MM.1S (cell line): ENCODE measurements around the gene DNPH1.

Source experiments
- DNase-seq: peaks from one replicate; pipeline ENCODE4 v3.0.0-alpha.2; 2015
- H2AFZ ChIP-seq: fragments of 300-600 bp; sonication (generic); 2 replicates; pipeline ENCODE4 v1.6.0; 2016; ENCODE audit warnings: antibody characterized with exemption, low read length
- H3F3A ChIP-seq: fragments of 300-600 bp; sonication (generic); 2 replicates; pipeline ENCODE4 v1.6.1; 2016; ENCODE audit warnings: mild to moderate bottlenecking, antibody characterized with exemption, low read length, moderate library complexity, mixed read lengths; ENCODE audit not compliant: insufficient read depth
- H3K27ac ChIP-seq: fragments of 300-600 bp; sonication (generic); 2 replicates; pipeline ENCODE4 v1.5.1; 2016; ENCODE audit warnings: mild to moderate bottlenecking, low read length
- H3K27me3 ChIP-seq: fragments of 300-600 bp; sonication (generic); replicated peaks from 2 replicates; pipeline ENCODE4 v1.6.0; 2016; ENCODE audit warnings: low read length; ENCODE audit not compliant: insufficient read depth
- H3K36me3 ChIP-seq: fragments of 300-600 bp; sonication (generic); replicated peaks from 2 replicates; pipeline ENCODE4 v1.6.1; 2016; ENCODE audit warnings: mild to moderate bottlenecking, low read length, mixed read lengths; ENCODE audit not compliant: insufficient read depth
- H3K4me1 ChIP-seq: fragments of 300-600 bp; sonication (generic); 2 replicates; pipeline ENCODE4 v1.6.1; 2016; ENCODE audit warnings: low read length, mixed read lengths
- H3K4me2 ChIP-seq: fragments of 300-600 bp; sonication (generic); 2 replicates; pipeline ENCODE4 v1.6.0; 2016; ENCODE audit warnings: low read depth, low read length
- H3K4me3 ChIP-seq: fragments of 300-600 bp; sonication (generic); 2 replicates; pipeline ENCODE4 v1.5.1; 2016; ENCODE audit warnings: low read length, mixed read lengths
- H3K79me2 ChIP-seq: fragments of 300-600 bp; sonication (generic); 2 replicates; pipeline ENCODE4 v1.6.1; 2016; ENCODE audit warnings: mixed run types, low read length, mixed read lengths
- H3K9ac ChIP-seq: fragments of 300-600 bp; sonication (generic); 2 replicates; pipeline ENCODE4 v1.6.1; 2016; ENCODE audit warnings: low read length, mixed read lengths
- H3K9me2 ChIP-seq: fragments of 300-600 bp; sonication (generic); replicated peaks from 2 replicates; pipeline ENCODE4 v1.6.1; 2016; ENCODE audit warnings: mild to moderate bottlenecking, low read length, mixed read lengths; ENCODE audit not compliant: insufficient read depth
- H3K9me3 ChIP-seq: fragments of 300-600 bp; sonication (generic); replicated peaks from 2 replicates; pipeline ENCODE4 v1.6.1; 2016; ENCODE audit warnings: mild to moderate bottlenecking, low read length, mixed read lengths; ENCODE audit not compliant: insufficient read depth
- H4K20me1 ChIP-seq: fragments of 300-600 bp; sonication (generic); 2 replicates; pipeline ENCODE4 v1.6.1; 2016; ENCODE audit warnings: mild to moderate bottlenecking, low read length, moderate library complexity, mixed read lengths; ENCODE audit not compliant: insufficient read depth
- EZH2 ChIP-seq: fragments of 300-600 bp; sonication (generic); optimal IDR thresholded peaks from 2 replicates; pipeline ENCODE3; 2017; ENCODE audit warnings: low read depth, mild to moderate bottlenecking, antibody characterized with exemption, low read length, mixed read lengths
- EZH2phosphoT487 ChIP-seq: fragments of 300-600 bp; sonication (generic); IDR thresholded peaks from 2 replicates; pipeline ENCODE4 v1.6.1; 2018; ENCODE audit warnings: antibody characterized with exemption, low read length
- TF ChIP-seq, protein P1 (sequence below): fragments of 300-600 bp; sonication (generic); IDR thresholded peaks from 2 replicates; pipeline ENCODE4 v1.5.1; 2016; ENCODE audit warnings: antibody characterized with exemption, low read length, mixed read lengths

The DNPH1 gene

DNA sequence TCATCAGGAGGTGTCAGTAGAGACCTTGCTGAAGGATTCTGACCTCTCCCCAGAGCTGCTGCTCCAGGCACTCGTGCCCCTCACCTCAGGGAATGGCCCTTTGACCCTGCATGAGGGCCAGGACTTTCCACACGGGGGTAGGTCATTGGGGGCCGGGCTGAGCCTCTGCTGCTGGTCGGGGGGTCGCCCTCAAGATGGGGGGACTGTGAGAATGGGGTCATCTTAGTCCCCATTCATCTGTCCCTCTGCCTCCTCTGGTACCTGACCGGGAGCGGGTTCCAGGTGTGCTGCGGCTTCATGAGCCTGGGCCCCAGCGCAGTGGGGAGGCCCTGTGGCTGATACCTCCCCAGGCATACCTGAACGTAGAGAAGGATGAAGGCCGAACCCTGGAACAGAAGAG is 15.8 kb downstream of the DNPH1 start:
- Histone ChIP-seq H3F3A (no peaks in the 10 kb centered on the region), H3K27me3 (no peaks in the 10 kb centered on the region), H3K4me1 (no peaks in the 10 kb centered on the region), H3K9me2 (no peaks in the 10 kb centered on the region), H3K79me2 (no peaks in the 10 kb centered on the region), H3K36me3 (no peaks in the 10 kb centered on the region), H4K20me1 (no peaks in the 10 kb centered on the region), H3K27ac (no peak overlapping the region), H3K4me2 (no peak overlapping the region), H3K9me3 (no peaks in the 10 kb centered on the region), H2AFZ (no peak overlapping the region), H3K9ac (no peak overlapping the region), H3K4me3 (no peak overlapping the region)
- TF ChIP-seq EZH2, result no peak
- TF ChIP-seq EZH2phosphoT487, result no peak
- TF ChIP-seq, protein P1, sequence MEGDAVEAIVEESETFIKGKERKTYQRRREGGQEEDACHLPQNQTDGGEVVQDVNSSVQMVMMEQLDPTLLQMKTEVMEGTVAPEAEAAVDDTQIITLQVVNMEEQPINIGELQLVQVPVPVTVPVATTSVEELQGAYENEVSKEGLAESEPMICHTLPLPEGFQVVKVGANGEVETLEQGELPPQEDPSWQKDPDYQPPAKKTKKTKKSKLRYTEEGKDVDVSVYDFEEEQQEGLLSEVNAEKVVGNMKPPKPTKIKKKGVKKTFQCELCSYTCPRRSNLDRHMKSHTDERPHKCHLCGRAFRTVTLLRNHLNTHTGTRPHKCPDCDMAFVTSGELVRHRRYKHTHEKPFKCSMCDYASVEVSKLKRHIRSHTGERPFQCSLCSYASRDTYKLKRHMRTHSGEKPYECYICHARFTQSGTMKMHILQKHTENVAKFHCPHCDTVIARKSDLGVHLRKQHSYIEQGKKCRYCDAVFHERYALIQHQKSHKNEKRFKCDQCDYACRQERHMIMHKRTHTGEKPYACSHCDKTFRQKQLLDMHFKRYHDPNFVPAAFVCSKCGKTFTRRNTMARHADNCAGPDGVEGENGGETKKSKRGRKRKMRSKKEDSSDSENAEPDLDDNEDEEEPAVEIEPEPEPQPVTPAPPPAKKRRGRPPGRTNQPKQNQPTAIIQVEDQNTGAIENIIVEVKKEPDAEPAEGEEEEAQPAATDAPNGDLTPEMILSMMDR, result no peak
- DNase-seq, result no peak

DNA sequence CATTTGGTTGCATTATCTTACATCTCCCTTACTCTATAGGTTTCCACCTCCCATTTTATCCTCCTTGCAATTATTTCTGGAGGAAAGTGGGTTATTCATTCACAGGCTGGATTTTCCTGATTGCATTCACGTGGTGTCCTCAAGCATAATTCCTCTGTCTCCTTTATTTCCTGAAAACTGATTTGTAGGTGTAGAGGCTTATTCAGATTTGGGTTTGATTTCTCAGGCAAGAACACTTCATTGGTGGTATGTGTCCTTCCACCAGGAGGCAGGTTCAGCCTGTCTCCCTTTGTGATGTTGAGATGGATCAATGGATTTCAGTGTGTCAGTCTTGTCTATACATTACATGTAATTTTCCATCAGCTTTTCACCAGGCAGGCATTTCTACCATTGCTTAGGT is 17.3 kb downstream of the DNPH1 start:
- no peak overlapping the region for H2AFZ ChIP-seq
- H3K36me3 ChIP-seq, result no peaks in the 10 kb centered on the region
- no peaks in the 10 kb centered on the region for H3K9me3 ChIP-seq
- no peaks in the 10 kb centered on the region for H3K4me1 ChIP-seq
- no peak overlapping the region for H3K9ac ChIP-seq
- no peak overlapping the region for H3K4me2 ChIP-seq
- no peaks in the 10 kb centered on the region for H3K9me2 ChIP-seq
- no peaks in the 10 kb centered on the region for H3F3A ChIP-seq
- no peak for TF ChIP-seq EZH2phosphoT487
- TF ChIP-seq, protein P1, result no peak
- TF ChIP-seq EZH2, result no peak
- no peak overlapping the region for H3K27ac ChIP-seq
- no peak overlapping the region for H3K4me3 ChIP-seq
- no peaks in the 10 kb centered on the region for H4K20me1 ChIP-seq
- H3K27me3 ChIP-seq, result no peaks in the 10 kb centered on the region
- no peak for DNase-seq
- H3K79me2 ChIP-seq, result no peaks in the 10 kb centered on the region

DNA sequence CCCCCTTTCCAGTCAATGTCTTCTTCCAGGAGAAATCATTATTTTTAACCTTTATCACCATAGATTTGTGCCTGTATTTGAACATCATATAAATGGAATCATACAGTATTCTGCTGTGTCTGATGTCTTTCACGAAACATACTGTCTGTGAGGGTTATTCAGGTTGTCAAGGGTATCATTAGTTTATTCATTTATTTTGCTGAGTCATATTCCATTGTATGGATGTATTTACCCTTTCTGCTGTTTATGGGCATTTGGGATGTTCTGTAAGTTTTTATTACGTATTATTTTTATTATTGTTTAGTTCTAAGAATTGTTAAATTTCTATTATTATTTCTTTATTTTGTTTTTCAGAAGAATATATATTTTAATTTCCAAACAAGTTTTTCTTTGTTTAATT is 22.0 kb downstream of the DNPH1 start:
- Histone ChIP-seq H3K4me2 (no peak overlapping the region), H3K36me3 (no peaks in the 10 kb centered on the region), H3K9me3 (no peaks in the 10 kb centered on the region), H2AFZ (no peak overlapping the region), H3K4me1 (no peaks in the 10 kb centered on the region), H4K20me1 (no peaks in the 10 kb centered on the region), H3K9ac (no peak overlapping the region), H3F3A (no peaks in the 10 kb centered on the region), H3K27ac (no peak overlapping the region), H3K27me3 (no peaks in the 10 kb centered on the region), H3K79me2 (no peaks in the 10 kb centered on the region), H3K9me2 (no peaks in the 10 kb centered on the region), H3K4me3 (no peak overlapping the region)
- no peak for DNase-seq
- TF ChIP-seq EZH2phosphoT487, result no peak
- TF ChIP-seq EZH2, result no peak
- TF ChIP-seq, protein P1, result no peak

DNA sequence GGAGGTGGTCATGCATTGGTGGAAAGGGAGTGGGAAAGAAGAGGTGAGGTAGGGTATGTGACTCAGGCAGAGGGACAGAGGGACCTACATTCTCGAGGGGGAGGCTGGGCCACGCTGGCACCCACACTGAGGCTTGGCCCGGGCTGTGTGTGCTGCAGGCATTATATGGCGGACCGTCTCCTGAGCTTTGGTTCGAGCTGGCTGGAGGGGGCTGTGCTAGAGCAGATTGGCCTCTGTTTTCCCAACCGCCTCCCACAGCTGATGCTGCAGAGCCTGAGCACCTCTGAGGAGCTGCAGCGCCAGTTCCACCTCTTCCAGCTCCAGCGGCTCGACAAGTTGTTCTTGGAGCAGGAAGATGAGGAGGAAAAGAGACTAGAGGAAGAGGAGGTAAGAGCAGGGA is 23.4 kb downstream of the DNPH1 start:
- TF ChIP-seq, protein P1, result no peak
- TF ChIP-seq EZH2phosphoT487 (no peak), EZH2 (no peak)
- H3K4me3 ChIP-seq, result no peak overlapping the region

More for the DNA sequence above, 23.4 kb downstream of the DNPH1 start:
- Histone ChIP-seq H4K20me1 (no peaks in the 10 kb centered on the region), H3K27me3 (no peaks in the 10 kb centered on the region), H3F3A (no peaks in the 10 kb centered on the region), H3K4me2 (no peak overlapping the region), H3K4me1 (no peaks in the 10 kb centered on the region), H3K9me2 (no peaks in the 10 kb centered on the region), H3K36me3 (no peaks in the 10 kb centered on the region), H2AFZ (no peak overlapping the region), H3K79me2 (no peaks in the 10 kb centered on the region), H3K9me3 (no peaks in the 10 kb centered on the region), H3K9ac (no peak overlapping the region), H3K27ac (no peak overlapping the region)
- DNase-seq, result no peak
